ENCODE data around the gene CDC42BPG. TPM values are rescaled to one million over a fixed set of nuclear protein-coding genes. Genes with fewer than 3 reads are reported as not detected.
A peak's percentile ranks its signal among the peaks of the same experiment; 100 is the strongest.

CDC42BPG gene
- total RNA-seq, 1 donor from 2014 or later, result 13.0 TPM

DNA sequence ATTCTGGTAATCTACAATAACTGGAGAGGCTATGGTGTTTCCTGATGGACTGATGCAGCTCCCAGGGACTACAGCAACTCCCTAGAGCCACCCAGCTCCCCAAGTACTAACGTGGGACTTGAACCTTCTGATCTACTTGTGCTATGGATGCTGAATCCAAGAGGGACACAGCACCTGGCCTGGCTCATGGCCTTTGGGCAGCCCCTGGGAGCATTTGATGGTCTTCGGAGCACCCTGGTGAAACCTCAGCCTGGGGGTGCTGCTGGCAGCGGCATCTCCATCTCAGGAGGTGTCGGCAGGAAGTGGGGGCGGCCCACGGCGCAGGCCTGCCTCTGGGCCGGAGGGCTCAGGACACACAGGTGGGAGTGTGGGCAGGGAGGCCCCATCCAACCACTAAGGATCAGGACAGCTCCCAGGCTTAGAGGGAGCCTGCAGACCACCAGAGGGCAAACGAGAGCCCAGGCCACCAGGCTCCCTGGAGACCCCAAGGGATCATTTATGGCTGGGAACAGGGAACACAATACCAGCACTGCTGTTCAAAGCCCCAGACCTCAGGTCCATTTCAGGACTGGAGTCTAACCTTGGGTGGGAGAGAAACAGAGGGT, 25.2 kb upstream of the CDC42BPG start:
- peak overlapping the region; percentile 91 for H3K27ac ChIP-seq
- peaks cover 92% of the 10 kb centered on the region for H3K4me1 ChIP-seq
- intact Hi-C loops (cut with DNase I), result no loop called here
- no peaks in the 10 kb centered on the region for H3K9me3 ChIP-seq
- H3K27me3 ChIP-seq, result no peaks in the 10 kb centered on the region
- peaks cover 0 to 17% of the 10 kb centered on the region in 2 donors for H3K36me3 ChIP-seq
- no peak for DNase-seq (ENCODE audit: extremely low spot score in 2 of 2)
- peak overlapping the region; percentile 2 to 21 for H3K4me3 ChIP-seq
- no peak for TF ChIP-seq POLR2A (IDR thresholded peaks at IDR 0.05)
- no peak for TF ChIP-seq POLR2AphosphoS5 (IDR thresholded peaks at IDR 0.05; ENCODE audit: insufficient read depth in 1 of 2, low read depth in 1 of 2)
- TF ChIP-seq, protein P1, sequence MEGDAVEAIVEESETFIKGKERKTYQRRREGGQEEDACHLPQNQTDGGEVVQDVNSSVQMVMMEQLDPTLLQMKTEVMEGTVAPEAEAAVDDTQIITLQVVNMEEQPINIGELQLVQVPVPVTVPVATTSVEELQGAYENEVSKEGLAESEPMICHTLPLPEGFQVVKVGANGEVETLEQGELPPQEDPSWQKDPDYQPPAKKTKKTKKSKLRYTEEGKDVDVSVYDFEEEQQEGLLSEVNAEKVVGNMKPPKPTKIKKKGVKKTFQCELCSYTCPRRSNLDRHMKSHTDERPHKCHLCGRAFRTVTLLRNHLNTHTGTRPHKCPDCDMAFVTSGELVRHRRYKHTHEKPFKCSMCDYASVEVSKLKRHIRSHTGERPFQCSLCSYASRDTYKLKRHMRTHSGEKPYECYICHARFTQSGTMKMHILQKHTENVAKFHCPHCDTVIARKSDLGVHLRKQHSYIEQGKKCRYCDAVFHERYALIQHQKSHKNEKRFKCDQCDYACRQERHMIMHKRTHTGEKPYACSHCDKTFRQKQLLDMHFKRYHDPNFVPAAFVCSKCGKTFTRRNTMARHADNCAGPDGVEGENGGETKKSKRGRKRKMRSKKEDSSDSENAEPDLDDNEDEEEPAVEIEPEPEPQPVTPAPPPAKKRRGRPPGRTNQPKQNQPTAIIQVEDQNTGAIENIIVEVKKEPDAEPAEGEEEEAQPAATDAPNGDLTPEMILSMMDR (IDR thresholded peaks at IDR 0.05), result no peak

DNA sequence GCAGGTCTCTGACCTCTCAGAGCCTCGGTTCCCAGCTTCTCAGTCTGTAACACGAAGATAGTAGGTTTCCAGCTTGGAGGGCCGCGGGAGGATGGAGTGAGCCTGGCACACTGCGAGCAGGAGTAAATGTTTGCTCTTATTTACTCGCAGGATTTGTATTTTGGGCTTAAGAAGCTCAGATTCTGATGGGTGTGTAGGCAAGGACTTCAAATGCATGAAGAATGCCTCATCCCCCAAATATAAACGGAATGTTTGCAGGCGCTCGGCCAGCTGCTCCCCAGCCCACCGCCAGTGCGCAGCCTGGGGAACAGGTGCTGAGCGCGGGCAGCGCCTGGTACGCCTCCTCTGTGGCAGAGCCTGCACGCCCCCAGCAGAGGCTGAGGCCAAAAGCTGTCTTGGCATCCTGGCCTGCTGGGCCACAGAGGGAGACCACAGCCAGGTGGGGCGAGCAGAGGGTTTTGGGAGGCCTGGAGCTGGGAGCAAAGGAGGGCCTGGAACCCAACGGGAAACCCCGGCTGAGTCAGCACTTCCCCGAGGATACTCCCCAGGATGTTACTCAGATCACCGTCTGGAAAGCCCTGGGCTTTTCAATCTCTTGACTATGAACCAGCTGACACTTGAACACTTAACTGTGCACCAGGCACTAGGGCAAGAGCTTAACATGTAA, 24.6 kb upstream of the CDC42BPG start:
- Histone ChIP-seq H3K27me3 (no peaks in the 10 kb centered on the region), H3K9me3 (no peaks in the 10 kb centered on the region), H3K36me3 (peaks cover 0 to 17% of the 10 kb centered on the region in 2 donors), H3K27ac (peak overlapping the region; percentile 91), H3K4me3 (peak overlapping the region in 1 of 2 donors; percentile 21), H3K4me1 (peaks cover 94% of the 10 kb centered on the region)
- TF ChIP-seq POLR2AphosphoS5 (IDR thresholded peaks at IDR 0.05; ENCODE audit: insufficient read depth in 1 of 2, low read depth in 1 of 2) (peak in 1 of 2 donors; percentile 57), POLR2A (IDR thresholded peaks at IDR 0.05) (no peak)
- no peak for DNase-seq (ENCODE audit: extremely low spot score in 2 of 2)
- intact Hi-C loops (cut with DNase I), result no loop called here

DNA sequence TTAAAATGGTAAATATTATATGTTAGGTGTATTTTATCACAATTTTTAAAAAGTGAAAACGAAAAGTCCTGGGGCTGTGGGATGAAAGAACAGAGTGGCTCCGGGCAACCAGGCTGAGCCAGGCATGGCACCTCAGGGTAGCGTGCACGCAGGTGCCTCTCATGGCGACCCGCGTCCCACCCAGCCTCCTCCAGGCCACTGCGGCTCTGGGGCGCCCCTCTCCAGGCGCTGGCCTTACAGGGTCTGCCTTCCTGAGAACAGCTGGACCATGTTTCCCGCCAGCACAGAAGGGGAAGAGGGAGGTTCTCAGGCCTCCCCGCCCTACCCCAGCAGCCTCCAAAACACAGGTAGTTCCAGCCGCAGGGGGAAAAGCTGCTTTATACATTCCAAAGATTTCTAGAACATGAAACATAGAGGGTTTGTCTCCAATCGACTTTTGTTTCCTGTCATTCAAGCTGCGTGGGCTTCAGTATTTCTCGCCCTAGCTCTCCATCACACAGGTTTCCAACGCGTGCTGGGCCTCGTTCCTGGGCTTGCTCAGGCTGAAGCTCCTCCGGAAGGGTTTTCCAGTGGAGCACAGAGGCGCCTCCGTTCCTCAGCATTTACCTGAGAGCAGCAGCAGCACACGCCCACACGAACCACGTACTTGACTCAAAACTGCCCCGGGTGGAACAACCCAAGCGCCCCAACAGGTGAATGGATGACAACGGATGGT, 23.5 kb upstream of the CDC42BPG start:
- no peak overlapping the region for H3K4me3 ChIP-seq
- intact Hi-C loops (cut with DNase I), result no loop called here
- H3K27me3 ChIP-seq, result no peaks in the 10 kb centered on the region
- H3K9me3 ChIP-seq, result no peaks in the 10 kb centered on the region
- peaks cover 0 to 6% of the 10 kb centered on the region in 2 donors for H3K36me3 ChIP-seq
- TF ChIP-seq POLR2A (IDR thresholded peaks at IDR 0.05) (no peak), POLR2AphosphoS5 (IDR thresholded peaks at IDR 0.05; ENCODE audit: insufficient read depth in 1 of 2, low read depth in 1 of 2) (no peak)
- TF ChIP-seq, protein P1 (IDR thresholded peaks at IDR 0.05), result no peak
- H3K27ac ChIP-seq, result peak overlapping the region; percentile 91
- H3K4me1 ChIP-seq, result peaks cover 98% of the 10 kb centered on the region
- DNase-seq (ENCODE audit: extremely low spot score in 2 of 2), result no peak

DNA sequence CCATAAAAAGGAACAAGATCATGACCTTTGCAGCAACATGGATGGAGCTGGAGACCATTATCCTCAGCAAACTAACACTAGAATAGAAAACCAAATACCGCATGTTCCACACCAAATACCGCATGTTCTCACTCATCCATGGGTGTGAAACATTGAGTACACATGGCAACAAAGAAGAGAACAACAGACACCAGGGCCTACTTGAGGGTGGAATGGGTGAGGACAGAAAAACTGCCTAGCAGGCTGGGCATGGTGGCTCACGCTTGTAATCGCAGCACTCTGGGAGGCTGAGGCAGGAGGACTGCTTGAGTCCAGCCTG, 21.7 kb upstream of the CDC42BPG start:
- peak overlapping the region; percentile 86 for H3K27ac ChIP-seq
- peaks cover 93% of the 10 kb centered on the region for H3K4me1 ChIP-seq
- TF ChIP-seq, protein P1 (IDR thresholded peaks at IDR 0.05), result no peak
- TF ChIP-seq POLR2A (IDR thresholded peaks at IDR 0.05) (no peak), POLR2AphosphoS5 (IDR thresholded peaks at IDR 0.05; ENCODE audit: insufficient read depth in 1 of 2, low read depth in 1 of 2) (no peak)
- intact Hi-C loops (cut with DNase I), result no loop called here
- H3K27me3 ChIP-seq, result no peaks in the 10 kb centered on the region
- DNase-seq (ENCODE audit: extremely low spot score in 2 of 2), result no peak
- H3K36me3 ChIP-seq, result no peaks in the 10 kb centered on the region
- no peak overlapping the region for H3K4me3 ChIP-seq
- no peaks in the 10 kb centered on the region for H3K9me3 ChIP-seq

DNA sequence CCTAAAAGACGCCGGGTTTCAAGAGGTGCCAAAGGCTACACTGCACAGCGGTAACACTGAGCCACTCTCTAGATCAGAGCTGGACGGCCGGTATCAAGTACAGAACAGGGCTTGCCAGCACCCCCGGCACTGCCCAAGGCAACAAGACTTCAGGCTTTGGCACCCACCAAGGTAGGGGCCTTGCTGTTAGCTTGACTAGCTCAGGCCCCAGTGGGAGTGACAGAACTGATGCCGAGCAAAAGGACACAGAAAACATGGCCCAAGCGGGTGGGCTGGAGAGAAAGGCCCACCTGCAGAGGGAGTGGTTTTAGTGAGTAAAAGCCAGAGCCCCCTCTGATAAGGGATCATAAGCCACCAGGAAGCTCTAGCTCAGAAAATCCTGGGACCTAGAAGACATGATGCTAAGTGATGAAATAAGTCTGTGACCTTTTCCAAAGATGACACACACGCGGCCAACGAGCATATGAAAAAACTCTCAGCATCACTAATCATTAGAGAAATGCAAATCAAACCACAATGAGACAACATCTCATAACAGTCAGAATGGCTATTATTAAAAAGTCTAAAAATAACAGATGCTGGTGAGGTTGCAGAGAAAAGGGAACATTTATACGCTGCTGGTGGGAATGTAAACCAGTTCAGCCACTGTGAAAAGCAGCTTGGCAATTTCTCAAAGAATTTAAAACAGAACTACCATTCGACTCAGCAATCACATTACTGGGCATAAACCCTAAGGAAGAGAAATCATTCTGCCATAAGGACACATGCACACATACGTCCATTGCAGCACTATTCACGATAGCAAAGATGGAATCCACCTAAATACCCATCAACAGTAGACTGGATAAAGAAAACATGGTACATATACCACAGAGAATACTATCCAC, 21.1 kb upstream of the CDC42BPG start:
- intact Hi-C loops (cut with DNase I), result no loop called here
- Histone ChIP-seq H3K9me3 (no peaks in the 10 kb centered on the region), H3K4me3 (peak overlapping the region; percentile 3 to 10), H3K36me3 (no peaks in the 10 kb centered on the region), H3K4me1 (peaks cover 87% of the 10 kb centered on the region), H3K27ac (peak overlapping the region; percentile 86), H3K27me3 (no peaks in the 10 kb centered on the region)
- no peak for DNase-seq (ENCODE audit: extremely low spot score in 2 of 2)
- TF ChIP-seq POLR2A (IDR thresholded peaks at IDR 0.05) (no peak), POLR2AphosphoS5 (IDR thresholded peaks at IDR 0.05; ENCODE audit: insufficient read depth in 1 of 2, low read depth in 1 of 2) (no peak)
- TF ChIP-seq, protein P1 (IDR thresholded peaks at IDR 0.05), result no peak
